ENCODE data around the gene DPYSL5.

DNA sequence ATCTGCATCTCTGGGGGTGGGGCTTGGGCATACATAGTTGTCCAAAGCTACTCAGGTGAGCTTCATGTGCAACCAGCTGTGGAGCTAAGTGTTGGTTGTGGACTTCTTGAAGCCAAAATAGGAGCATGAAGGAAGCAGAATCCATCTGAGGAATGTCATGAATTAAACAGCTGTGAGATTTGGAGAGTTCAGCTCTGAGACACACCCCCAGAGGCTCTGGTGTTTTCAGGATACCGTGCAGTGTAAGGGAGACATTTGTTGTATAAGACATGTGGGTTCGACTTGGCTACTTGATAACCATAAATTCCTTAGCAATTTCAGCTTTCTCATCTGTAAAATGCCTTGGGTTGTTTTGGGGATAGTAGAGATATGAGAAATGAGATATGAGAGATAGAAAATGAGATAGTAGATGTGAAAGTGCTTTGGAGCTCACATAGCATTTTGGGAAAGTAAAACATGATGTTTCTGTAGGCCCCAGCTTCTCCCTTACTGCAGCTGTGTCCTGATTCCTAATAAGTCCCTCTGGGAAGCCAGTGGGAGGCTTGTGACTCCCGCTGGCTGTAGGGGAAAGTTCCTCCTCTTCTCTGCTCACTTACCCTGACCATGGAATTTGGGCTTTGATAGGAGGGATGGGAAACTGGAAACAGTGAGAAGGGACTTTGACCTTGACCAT lies 50.0 kb downstream of the DPYSL5 start:
- TF ChIP-seq, protein P1, sequence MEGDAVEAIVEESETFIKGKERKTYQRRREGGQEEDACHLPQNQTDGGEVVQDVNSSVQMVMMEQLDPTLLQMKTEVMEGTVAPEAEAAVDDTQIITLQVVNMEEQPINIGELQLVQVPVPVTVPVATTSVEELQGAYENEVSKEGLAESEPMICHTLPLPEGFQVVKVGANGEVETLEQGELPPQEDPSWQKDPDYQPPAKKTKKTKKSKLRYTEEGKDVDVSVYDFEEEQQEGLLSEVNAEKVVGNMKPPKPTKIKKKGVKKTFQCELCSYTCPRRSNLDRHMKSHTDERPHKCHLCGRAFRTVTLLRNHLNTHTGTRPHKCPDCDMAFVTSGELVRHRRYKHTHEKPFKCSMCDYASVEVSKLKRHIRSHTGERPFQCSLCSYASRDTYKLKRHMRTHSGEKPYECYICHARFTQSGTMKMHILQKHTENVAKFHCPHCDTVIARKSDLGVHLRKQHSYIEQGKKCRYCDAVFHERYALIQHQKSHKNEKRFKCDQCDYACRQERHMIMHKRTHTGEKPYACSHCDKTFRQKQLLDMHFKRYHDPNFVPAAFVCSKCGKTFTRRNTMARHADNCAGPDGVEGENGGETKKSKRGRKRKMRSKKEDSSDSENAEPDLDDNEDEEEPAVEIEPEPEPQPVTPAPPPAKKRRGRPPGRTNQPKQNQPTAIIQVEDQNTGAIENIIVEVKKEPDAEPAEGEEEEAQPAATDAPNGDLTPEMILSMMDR (IDR thresholded peaks at IDR 0.05): no peak
- no peak for TF ChIP-seq EZH2 (IDR thresholded peaks at IDR 0.05; ENCODE audit: borderline replicate concordance, insufficient read depth, low read depth, low read length, poor library complexity, severe bottlenecking)

Measured in B cell (primary cell).